ENCODE data around the gene UBALD1.

UBALD1 gene

GRCh38 chr16:4612474-4612931 is 2.2 kb downstream of the UBALD1 start:
- Histone ChIP-seq H3K9me3 (ENCODE audit: low read length) (no peaks in the 10 kb centered on the region), H3K4me3 (ENCODE audit: low read depth in 1 of 2, low read length in 2 of 2) (peak overlapping the region; percentile 16 to 84), H3K4me1 (ENCODE audit: insufficient read depth, low read length) (peaks cover 50% of the 10 kb centered on the region), H3K27ac (ENCODE audit: low read depth, low read length) (no peak overlapping the region), H3K9ac (ENCODE audit: low read length) (peak overlapping the region; percentile 75), H3K27me3 (ENCODE audit: control insufficient read depth in 1 of 2, insufficient read depth in 2 of 2, low read length in 2 of 2) (no peaks in the 10 kb centered on the region), H3K36me3 (ENCODE audit: insufficient read depth, low read length) (no peaks in the 10 kb centered on the region)

- H3K36me3 ChIP-seq (ENCODE audit: insufficient read depth, low read length) = no peaks in the 10 kb centered on the region
- H3K4me3 ChIP-seq (ENCODE audit: low read depth in 1 of 2, low read length in 2 of 2) = no peak overlapping the region
- H3K27ac ChIP-seq (ENCODE audit: low read depth, low read length) = peak overlapping the region; percentile 49
- H3K4me1 ChIP-seq (ENCODE audit: insufficient read depth, low read length) = peaks cover 41% of the 10 kb centered on the region
- no peaks in the 10 kb centered on the region for H3K9me3 ChIP-seq (ENCODE audit: low read length)
- no peak overlapping the region for H3K9ac ChIP-seq (ENCODE audit: low read length)
- no peaks in the 10 kb centered on the region for H3K27me3 ChIP-seq (ENCODE audit: control insufficient read depth in 1 of 2, insufficient read depth in 2 of 2, low read length in 2 of 2)
Measured at GRCh38 chr16:4611337-4612021, 3.2 kb downstream of the UBALD1 start.

GRCh38 chr16:4610011-4611005 is 4.4 kb downstream of the UBALD1 start:
- Histone ChIP-seq H3K36me3 (ENCODE audit: insufficient read depth, low read length) (no peaks in the 10 kb centered on the region), H3K4me1 (ENCODE audit: insufficient read depth, low read length) (peaks cover 34% of the 10 kb centered on the region), H3K9me3 (ENCODE audit: low read length) (no peaks in the 10 kb centered on the region), H3K4me3 (ENCODE audit: low read depth in 1 of 2, low read length in 2 of 2) (no peak overlapping the region), H3K27me3 (ENCODE audit: control insufficient read depth in 1 of 2, insufficient read depth in 2 of 2, low read length in 2 of 2) (no peaks in the 10 kb centered on the region), H3K27ac (ENCODE audit: low read depth, low read length) (no peak overlapping the region), H3K9ac (ENCODE audit: low read length) (no peak overlapping the region)

- Histone ChIP-seq H3K4me1 (ENCODE audit: insufficient read depth, low read length) (peaks cover 30% of the 10 kb centered on the region), H3K27ac (ENCODE audit: low read depth, low read length) (no peak overlapping the region), H3K36me3 (ENCODE audit: insufficient read depth, low read length) (no peaks in the 10 kb centered on the region), H3K9ac (ENCODE audit: low read length) (no peak overlapping the region), H3K4me3 (ENCODE audit: low read depth in 1 of 2, low read length in 2 of 2) (no peak overlapping the region), H3K27me3 (ENCODE audit: control insufficient read depth in 1 of 2, insufficient read depth in 2 of 2, low read length in 2 of 2) (no peaks in the 10 kb centered on the region), H3K9me3 (ENCODE audit: low read length) (no peaks in the 10 kb centered on the region)
Measured at GRCh38 chr16:4609200-4610010, 5.3 kb downstream of the UBALD1 start.

GRCh38 chr16:4608704-4608980 is 6.0 kb downstream of the UBALD1 start:
- Histone ChIP-seq H3K9ac (ENCODE audit: low read length) (no peak overlapping the region), H3K4me1 (ENCODE audit: insufficient read depth, low read length) (peaks cover 30% of the 10 kb centered on the region), H3K27ac (ENCODE audit: low read depth, low read length) (no peak overlapping the region), H3K27me3 (ENCODE audit: control insufficient read depth in 1 of 2, insufficient read depth in 2 of 2, low read length in 2 of 2) (no peaks in the 10 kb centered on the region), H3K4me3 (ENCODE audit: low read depth in 1 of 2, low read length in 2 of 2) (no peak overlapping the region), H3K36me3 (ENCODE audit: insufficient read depth, low read length) (no peaks in the 10 kb centered on the region), H3K9me3 (ENCODE audit: low read length) (no peaks in the 10 kb centered on the region)

- Histone ChIP-seq H3K27me3 (ENCODE audit: control insufficient read depth in 1 of 2, insufficient read depth in 2 of 2, low read length in 2 of 2) (no peaks in the 10 kb centered on the region), H3K36me3 (ENCODE audit: insufficient read depth, low read length) (no peaks in the 10 kb centered on the region), H3K9ac (ENCODE audit: low read length) (no peak overlapping the region), H3K9me3 (ENCODE audit: low read length) (no peaks in the 10 kb centered on the region), H3K4me1 (ENCODE audit: insufficient read depth, low read length) (peaks cover 25% of the 10 kb centered on the region), H3K4me3 (ENCODE audit: low read depth in 1 of 2, low read length in 2 of 2) (no peak overlapping the region), H3K27ac (ENCODE audit: low read depth, low read length) (no peak overlapping the region)
Measured at GRCh38 chr16:4607841-4608703, 6.6 kb downstream of the UBALD1 start.

- Histone ChIP-seq H3K27ac (ENCODE audit: low read depth, low read length) (no peak overlapping the region), H3K27me3 (ENCODE audit: control insufficient read depth in 1 of 2, insufficient read depth in 2 of 2, low read length in 2 of 2) (no peaks in the 10 kb centered on the region), H3K9ac (ENCODE audit: low read length) (no peak overlapping the region), H3K4me3 (ENCODE audit: low read depth in 1 of 2, low read length in 2 of 2) (no peak overlapping the region), H3K9me3 (ENCODE audit: low read length) (no peaks in the 10 kb centered on the region), H3K4me1 (ENCODE audit: insufficient read depth, low read length) (peaks cover 18% of the 10 kb centered on the region), H3K36me3 (ENCODE audit: insufficient read depth, low read length) (no peaks in the 10 kb centered on the region)
Measured at GRCh38 chr16:4606354-4606753, 8.3 kb downstream of the UBALD1 start.

- Histone ChIP-seq H3K27ac (ENCODE audit: low read depth, low read length) (no peak overlapping the region), H3K4me1 (ENCODE audit: insufficient read depth, low read length) (peaks cover 14% of the 10 kb centered on the region), H3K4me3 (ENCODE audit: low read depth in 1 of 2, low read length in 2 of 2) (no peak overlapping the region), H3K27me3 (ENCODE audit: control insufficient read depth in 1 of 2, insufficient read depth in 2 of 2, low read length in 2 of 2) (no peaks in the 10 kb centered on the region), H3K9me3 (ENCODE audit: low read length) (no peaks in the 10 kb centered on the region), H3K36me3 (ENCODE audit: insufficient read depth, low read length) (no peaks in the 10 kb centered on the region), H3K9ac (ENCODE audit: low read length) (no peak overlapping the region)
Measured at GRCh38 chr16:4604401-4604800, 10.3 kb downstream of the UBALD1 start.

GRCh38 chr16:4603624-4604170 is 11.0 kb downstream of the UBALD1 start:
- Histone ChIP-seq H3K27me3 (ENCODE audit: control insufficient read depth in 1 of 2, insufficient read depth in 2 of 2, low read length in 2 of 2) (no peaks in the 10 kb centered on the region), H3K9me3 (ENCODE audit: low read length) (no peaks in the 10 kb centered on the region), H3K36me3 (ENCODE audit: insufficient read depth, low read length) (no peaks in the 10 kb centered on the region), H3K4me1 (ENCODE audit: insufficient read depth, low read length) (peaks cover 14% of the 10 kb centered on the region), H3K9ac (ENCODE audit: low read length) (no peak overlapping the region), H3K4me3 (ENCODE audit: low read depth in 1 of 2, low read length in 2 of 2) (no peak overlapping the region), H3K27ac (ENCODE audit: low read depth, low read length) (no peak overlapping the region)

GRCh38 chr16:4602331-4602730 is 12.4 kb downstream of the UBALD1 start:
- Histone ChIP-seq H3K9me3 (ENCODE audit: low read length) (no peaks in the 10 kb centered on the region), H3K36me3 (ENCODE audit: insufficient read depth, low read length) (no peaks in the 10 kb centered on the region), H3K4me1 (ENCODE audit: insufficient read depth, low read length) (peaks cover 14% of the 10 kb centered on the region), H3K4me3 (ENCODE audit: low read depth in 1 of 2, low read length in 2 of 2) (no peak overlapping the region), H3K27me3 (ENCODE audit: control insufficient read depth in 1 of 2, insufficient read depth in 2 of 2, low read length in 2 of 2) (no peaks in the 10 kb centered on the region), H3K27ac (ENCODE audit: low read depth, low read length) (no peak overlapping the region), H3K9ac (ENCODE audit: low read length) (no peak overlapping the region)
